Neural cell (in vitro differentiated cells): Measurements from ENCODE around the gene VAPA. TPM values are rescaled to one million over a fixed set of nuclear protein-coding genes. Genes with fewer than 3 reads are reported as not detected.

Experiments used
- H2AFZ ChIP-seq: fragments of 200-600, 300-800 bp; sonication (generic), shearing (Covaris generic); 2 replicates; pipeline ENCODE4 v1.6.0; 2014; ENCODE audit warnings: low read depth, mild to moderate bottlenecking, antibody characterized with exemption, low read length, moderate library complexity
- H3F3A ChIP-seq: fragments of 200-600 bp; shearing (Covaris generic); 2 replicates; pipeline ENCODE4 v1.6.1; 2016; ENCODE audit warnings: mild to moderate bottlenecking, moderate library complexity, mixed read lengths, antibody characterized with exemption, low read length; ENCODE audit not compliant: insufficient read depth, poor library complexity, severe bottlenecking
- H3K27ac ChIP-seq: fragments of 200-600, 300-800 bp; sonication (generic), shearing (Covaris generic); 2 replicates; pipeline ENCODE4 v1.5.1; 2014; ENCODE audit warnings: mild to moderate bottlenecking, low read length, moderate library complexity
- H3K27me3 ChIP-seq: fragments of 300-800, 200-600 bp; sonication (generic), shearing (Covaris generic); 2 replicates; pipeline ENCODE4 v1.6.0; 2014; ENCODE audit warnings: mild to moderate bottlenecking, low read depth, low read length, moderate library complexity; ENCODE audit not compliant: insufficient read depth
- H3K36me3 ChIP-seq: fragments of 300-800, 200-600 bp; sonication (generic), shearing (Covaris generic); 2 replicates; pipeline ENCODE4 v1.5.1; 2014; ENCODE audit warnings: mild to moderate bottlenecking, antibody characterized with exemption, low read length, moderate library complexity; ENCODE audit not compliant: insufficient read depth
- H3K4me2 ChIP-seq: fragments of 300-800, 200-600 bp; sonication (generic), shearing (Covaris generic); 2 replicates; pipeline ENCODE4 v1.6.0; 2014; ENCODE audit warnings: mild to moderate bottlenecking, low read length
- H3K4me3 ChIP-seq: fragments of 300-800, 200-600 bp; sonication (generic), shearing (Covaris generic); 2 replicates; pipeline ENCODE4 v1.5.1; 2014; ENCODE audit warnings: mild to moderate bottlenecking, low read length, moderate library complexity
- H3K79me2 ChIP-seq: fragments of 200-600 bp; shearing (Covaris generic); replicated peaks from 2 replicates; pipeline ENCODE4 v1.6.0; 2014; ENCODE audit warnings: mild to moderate bottlenecking, low read length, moderate library complexity; ENCODE audit not compliant: insufficient read depth
- H3K9ac ChIP-seq: fragments of 300-800, 200-600 bp; sonication (generic), shearing (Covaris generic); 2 replicates; pipeline ENCODE4 v1.6.1; 2016; ENCODE audit warnings: mild to moderate bottlenecking, low read length, mixed read lengths
- H3K9me2 ChIP-seq: fragments of 200-600 bp; shearing (Covaris generic); 2 replicates; pipeline ENCODE4 v1.6.1; 2016; ENCODE audit warnings: mild to moderate bottlenecking, low read length, mixed read lengths; ENCODE audit not compliant: insufficient read depth
- H3K9me3 ChIP-seq: fragments of 200-600, 300-800 bp; sonication (generic), shearing (Covaris generic); 2 replicates; pipeline ENCODE4 v1.6.1; 2016; ENCODE audit warnings: mild to moderate bottlenecking, mixed run types, low read length, moderate library complexity, mixed read lengths
- H4K20me1 ChIP-seq: fragments of 200-600 bp; shearing (Covaris generic); 2 replicates; pipeline ENCODE4 v1.6.1; 2016; ENCODE audit warnings: mild to moderate bottlenecking, mixed run types; ENCODE audit not compliant: insufficient read depth
- EP300 ChIP-seq: fragments of 450-650 bp; conservative IDR thresholded peaks from 2 replicates; pipeline ENCODE4 v1.6.1; 2014; ENCODE audit warnings: antibody characterized with exemption, mild to moderate bottlenecking, moderate library complexity; ENCODE audit not compliant: poor library complexity, severe bottlenecking
- EZH2 ChIP-seq: fragments of 200-600, 300-800 bp; shearing (Covaris generic), sonication (generic); IDR thresholded peaks from 2 replicates; pipeline ENCODE4 v1.6.1; 2014; ENCODE audit warnings: antibody characterized with exemption, low read length, borderline replicate concordance, mild to moderate bottlenecking; ENCODE audit not compliant: insufficient read depth, poor library complexity, severe bottlenecking
- MXI1 ChIP-seq: fragments of 450-650 bp; conservative IDR thresholded peaks from 2 replicates; pipeline ENCODE4 v1.6.1; 2014; ENCODE audit warnings: antibody characterized with exemption, mild to moderate bottlenecking; ENCODE audit not compliant: poor library complexity, severe bottlenecking
- POLR2AphosphoS5 ChIP-seq: IDR thresholded peaks from 2 replicates; pipeline ENCODE4 v1.6.1; 2012
- RAD21 ChIP-seq: fragments of 450-650 bp; conservative IDR thresholded peaks from 2 replicates; pipeline ENCODE4 v1.6.1; 2014; ENCODE audit warnings: antibody characterized with exemption, mild to moderate bottlenecking, moderate library complexity
- REST ChIP-seq: IDR thresholded peaks from 2 replicates; pipeline ENCODE4 v1.6.1; 2012; ENCODE audit warnings: borderline replicate concordance
- SMC3 ChIP-seq: fragments of 450-650 bp; conservative IDR thresholded peaks from 2 replicates; pipeline ENCODE4 v1.6.1; 2014; ENCODE audit warnings: antibody characterized with exemption, mild to moderate bottlenecking, moderate library complexity; ENCODE audit not compliant: poor library complexity
- TAF1 ChIP-seq: IDR thresholded peaks from 2 replicates; pipeline ENCODE4 v1.6.1; 2012; ENCODE audit warnings: low read depth
- polyA plus RNA-seq: library from polyadenylated mRNA; depleted of rRNA; stranded (reverse); fragments of >200 nt; gene quantifications from 2 replicates; pipeline ENCODE4 v1.2.3, GENCODE V29; 2014
- TF ChIP-seq, protein P1 (sequence below): fragments of 450-650 bp; IDR thresholded peaks from 2 replicates; pipeline ENCODE4 v1.5.1; 2014; ENCODE audit warnings: antibody characterized with exemption, mild to moderate bottlenecking, moderate library complexity; ENCODE audit not compliant: poor library complexity, severe bottlenecking

Gene VAPA
- polyA plus RNA-seq, 1 donor from 2014 or later, result 317 TPM

DNA sequence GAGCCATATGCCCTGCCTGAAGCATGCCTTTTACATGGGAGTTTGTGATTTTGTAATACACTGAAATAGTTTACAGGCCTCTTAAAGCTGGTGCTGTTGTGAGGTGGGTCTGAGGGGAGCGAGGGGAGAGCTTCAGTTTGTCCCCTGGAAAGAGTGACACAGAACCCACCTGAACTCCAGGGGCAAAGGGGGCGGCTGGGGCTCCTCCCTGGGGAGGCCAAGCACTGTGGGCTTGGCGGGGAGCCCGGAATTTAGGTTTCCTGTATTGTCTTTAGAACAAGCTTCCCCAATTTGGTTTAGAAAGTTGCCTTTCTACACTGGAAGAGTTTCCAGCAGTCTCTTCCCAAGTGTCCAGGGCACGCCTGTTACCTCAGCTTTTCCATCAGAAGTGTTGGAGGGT, 75.7 kb downstream of the VAPA start:
- no peaks in the 10 kb centered on the region for H4K20me1 ChIP-seq
- H3K79me2 ChIP-seq, result no peaks in the 10 kb centered on the region
- H3K4me3 ChIP-seq, result no peak overlapping the region
- no peaks in the 10 kb centered on the region for H3F3A ChIP-seq
- H3K9ac ChIP-seq, result no peak overlapping the region
- no peaks in the 10 kb centered on the region for H3K9me3 ChIP-seq
- no peak overlapping the region for H3K27ac ChIP-seq
- TF ChIP-seq MXI1, result no peak
- H3K36me3 ChIP-seq, result no peaks in the 10 kb centered on the region
- H3K4me2 ChIP-seq, result no peak overlapping the region
- no peaks in the 10 kb centered on the region for H3K9me2 ChIP-seq
- no peak overlapping the region for H2AFZ ChIP-seq
- no peaks in the 10 kb centered on the region for H3K27me3 ChIP-seq

DNA sequence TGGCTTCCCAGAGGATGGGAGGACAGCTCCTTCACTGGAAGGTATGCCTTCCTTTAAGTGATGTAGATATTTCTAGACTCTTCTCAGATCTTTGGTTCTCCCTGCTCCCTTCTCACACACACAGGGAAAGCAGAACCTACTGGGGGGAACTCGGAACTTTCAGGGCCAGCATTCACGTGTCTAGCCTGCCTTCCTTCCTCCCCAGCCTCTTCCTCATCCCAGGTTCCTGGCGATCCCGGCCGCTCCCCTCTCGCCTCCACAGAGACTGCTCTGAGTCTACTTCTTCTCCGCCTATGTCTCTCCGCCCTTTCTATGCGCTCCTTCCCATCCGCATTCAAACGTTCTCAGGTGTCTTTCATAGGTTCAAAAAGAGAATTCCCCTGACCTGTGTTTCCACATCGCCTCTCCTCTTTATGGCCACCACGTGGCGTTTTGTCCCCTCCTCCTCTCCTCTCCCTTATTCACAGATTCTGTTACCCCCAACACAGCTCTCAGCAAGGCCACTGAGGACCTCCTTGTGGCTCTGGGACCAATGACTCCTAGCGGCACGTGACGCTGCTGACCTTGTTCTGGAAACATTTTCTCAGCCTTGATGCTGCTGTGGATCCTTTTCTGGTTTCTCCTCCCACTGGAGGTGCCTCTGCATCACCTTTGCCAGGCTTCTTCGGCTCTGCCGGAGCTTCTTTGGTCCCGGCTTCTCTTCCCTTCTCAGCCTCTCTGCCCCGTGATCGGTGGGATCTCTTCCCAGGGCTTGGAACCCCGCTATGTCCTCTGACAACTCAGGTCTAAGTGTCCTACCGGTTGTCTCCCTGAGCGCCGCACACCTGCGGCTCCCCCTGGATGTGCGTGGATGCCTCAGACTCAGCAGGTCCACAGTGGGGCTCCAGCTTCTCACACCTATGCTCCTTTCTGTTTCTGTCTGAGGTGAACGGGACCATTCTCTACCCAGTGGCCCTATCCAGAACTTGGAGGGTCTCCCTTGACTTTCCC, 77.5 kb downstream of the VAPA start:
- H3K4me3 ChIP-seq, result no peak overlapping the region
- no peak overlapping the region for H2AFZ ChIP-seq
- no peaks in the 10 kb centered on the region for H3K9me2 ChIP-seq
- no peaks in the 10 kb centered on the region for H4K20me1 ChIP-seq
- H3K27ac ChIP-seq, result no peak overlapping the region
- no peaks in the 10 kb centered on the region for H3K36me3 ChIP-seq
- H3K79me2 ChIP-seq, result no peaks in the 10 kb centered on the region
- no peak overlapping the region for H3K9ac ChIP-seq
- no peaks in the 10 kb centered on the region for H3K9me3 ChIP-seq
- H3K27me3 ChIP-seq, result no peaks in the 10 kb centered on the region
- H3K4me2 ChIP-seq, result no peak overlapping the region
- H3F3A ChIP-seq, result no peaks in the 10 kb centered on the region
- TF ChIP-seq EZH2, result no peak
- TF ChIP-seq RAD21, result no peak
- no peak for TF ChIP-seq MXI1
- TF ChIP-seq POLR2AphosphoS5, result no peak
- no peak for TF ChIP-seq REST
- TF ChIP-seq EP300, result no peak
- TF ChIP-seq, protein P1, sequence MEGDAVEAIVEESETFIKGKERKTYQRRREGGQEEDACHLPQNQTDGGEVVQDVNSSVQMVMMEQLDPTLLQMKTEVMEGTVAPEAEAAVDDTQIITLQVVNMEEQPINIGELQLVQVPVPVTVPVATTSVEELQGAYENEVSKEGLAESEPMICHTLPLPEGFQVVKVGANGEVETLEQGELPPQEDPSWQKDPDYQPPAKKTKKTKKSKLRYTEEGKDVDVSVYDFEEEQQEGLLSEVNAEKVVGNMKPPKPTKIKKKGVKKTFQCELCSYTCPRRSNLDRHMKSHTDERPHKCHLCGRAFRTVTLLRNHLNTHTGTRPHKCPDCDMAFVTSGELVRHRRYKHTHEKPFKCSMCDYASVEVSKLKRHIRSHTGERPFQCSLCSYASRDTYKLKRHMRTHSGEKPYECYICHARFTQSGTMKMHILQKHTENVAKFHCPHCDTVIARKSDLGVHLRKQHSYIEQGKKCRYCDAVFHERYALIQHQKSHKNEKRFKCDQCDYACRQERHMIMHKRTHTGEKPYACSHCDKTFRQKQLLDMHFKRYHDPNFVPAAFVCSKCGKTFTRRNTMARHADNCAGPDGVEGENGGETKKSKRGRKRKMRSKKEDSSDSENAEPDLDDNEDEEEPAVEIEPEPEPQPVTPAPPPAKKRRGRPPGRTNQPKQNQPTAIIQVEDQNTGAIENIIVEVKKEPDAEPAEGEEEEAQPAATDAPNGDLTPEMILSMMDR, result no peak
- no peak for TF ChIP-seq SMC3
- TF ChIP-seq TAF1, result no peak
